Kidney (tissue), 14 donors: ENCODE results near the gene RNASEH2A. TPM values are rescaled to one million over a fixed set of nuclear protein-coding genes. Genes with fewer than 3 reads are reported as not detected.
A peak's percentile ranks its signal among the peaks of the same experiment; 100 is the strongest.

Source experiments
- DNase-seq, 5 donors: peaks; one replicate each; pipeline ENCODE4 v3.0.0-alpha.2; 2013 to 2020
- FAIRE-seq: peaks from 2 replicates; lab custom pipeline; 2012; peaks lifted over from hg19 to GRCh38; lab: Jason Lieb, UNC
- H3K27ac ChIP-seq, 2 donors: one replicate each; pipeline ENCODE4 v1.7.0; 2013; ENCODE audit warnings: low read depth in 2 of 2, low read length in 2 of 2, inconsistent platforms in 1 of 2
- H3K27me3 ChIP-seq: one replicate; pipeline ENCODE4 v1.7.1; 2013; ENCODE audit warnings: low read length, inconsistent platforms; ENCODE audit not compliant: control insufficient read depth, insufficient read depth
- H3K36me3 ChIP-seq, 3 donors: one replicate each; pipeline versions ENCODE4 v1.7.0 to v1.7.1; 2013; ENCODE audit warnings: low read length in 3 of 3, control low read depth in 1 of 3, inconsistent platforms in 1 of 3; ENCODE audit not compliant: insufficient read depth in 3 of 3, control insufficient read depth in 2 of 3
- H3K4me1 ChIP-seq, 3 donors: one replicate each; pipeline versions ENCODE4 v1.7.0 to v1.7.1; 2013; ENCODE audit warnings: low read length in 3 of 3, inconsistent platforms in 1 of 3, low read depth in 1 of 3; ENCODE audit not compliant: control insufficient read depth in 2 of 3, insufficient read depth in 2 of 3
- H3K4me3 ChIP-seq, 3 donors: one replicate each; pipeline versions ENCODE4 v1.7.0 to v1.8.1; 2013; ENCODE audit warnings: low read length in 3 of 3, control low read depth in 1 of 3, inconsistent platforms in 1 of 3
- H3K9ac ChIP-seq, 3 donors: one replicate each; pipeline versions ENCODE4 v1.7.0 to v1.7.1; 2013; ENCODE audit warnings: low read length in 3 of 3, control low read depth in 1 of 3, inconsistent platforms in 1 of 3
- H3K9me3 ChIP-seq, 3 donors: one replicate each; pipeline versions ENCODE4 v1.7.0 to v1.7.1; 2013; ENCODE audit warnings: low read length in 3 of 3, control low read depth in 1 of 3, inconsistent platforms in 1 of 3; ENCODE audit not compliant: control insufficient read depth in 2 of 3, insufficient read depth in 1 of 3
- CTCF ChIP-seq: IDR thresholded peaks from 3 replicates; pipeline ENCODE4 v1.5.1; 2012; ENCODE audit warnings: mild to moderate bottlenecking, moderate library complexity, borderline replicate concordance; ENCODE audit not compliant: insufficient read depth; ENCODE audit errors: extremely low read depth
- intact Hi-C: fragments of 100-400 bp; cut with DNase I; formaldehyde crosslinking; loops from one replicate; pipeline ENCODE4 v1.11.1; 2022
- polyA plus RNA-seq: library from polyadenylated mRNA; stranded (reverse); fragments of 350-450 nt; fragmentation: Illumina TruSeq; extraction: RNeasy Lipid Tissue Mini Kit (QIAGEN cat#74804); gene quantifications from one replicate; pipeline ENCODE4 v1.2.3, GENCODE V29; 2014; ENCODE audit warnings: low read depth, low replicate concordance; ENCODE audit not compliant: insufficient read depth
- total RNA-seq: library from RNA; stranded (reverse); fragmentation: NEBNext Ultra II Directional; extraction: Animal tissue kit (Norgen Biotek cat#: 25700); gene quantifications from one replicate; pipeline ENCODE4 v1.2.1, GENCODE V29; 2021
- donor health status: control.
- donor health status: control.
- donor health status: control.
- donor health status: control.
- donor health status: control.
- donor health status: DM: yes; HTN: yes; CAD: no.
- donor health status: Normal renal cell carcinoma (clear cell type).

Gene RNASEH2A
- total and polyA plus RNA-seq, 2 donors from 2014 or later = 1.3 to 7.9 TPM

DNA sequence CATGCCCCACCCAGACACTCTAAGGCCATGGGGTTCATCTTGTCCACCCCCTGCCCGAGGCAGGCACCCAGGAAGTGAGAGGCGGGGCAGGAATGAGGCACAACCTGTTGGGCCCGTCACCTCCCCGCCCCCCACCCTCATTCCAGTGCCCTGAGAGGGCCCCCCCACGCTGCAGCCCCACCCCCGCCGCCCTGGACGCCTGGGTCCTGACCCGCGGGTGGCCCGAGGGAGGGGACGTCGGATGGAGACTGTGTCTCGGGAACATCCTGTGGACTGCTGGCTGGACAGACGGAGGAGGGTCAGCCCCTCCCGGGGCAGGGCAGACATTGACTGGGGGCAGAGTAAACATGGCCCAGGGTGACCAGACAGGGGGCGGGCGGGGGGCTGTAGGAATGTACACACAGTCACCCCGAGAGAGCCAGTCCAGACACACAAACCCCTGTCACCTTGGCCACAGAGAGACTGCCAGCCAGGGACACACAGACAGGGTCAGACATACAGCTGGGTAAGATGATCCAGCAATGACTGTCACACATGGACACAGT, 22.5 kb upstream of the RNASEH2A start:
- no peak for TF ChIP-seq CTCF
- FAIRE-seq = no peak
- no peaks in the 10 kb centered on the region for H3K9me3 ChIP-seq
- H3K27me3 ChIP-seq = no peaks in the 10 kb centered on the region
- peaks cover 6 to 46% (median 30%) of the 10 kb centered on the region in 3 donors for H3K4me1 ChIP-seq
- peak in 3 of 5 donors; percentile 50 to 93 (median 73) for DNase-seq
- no peaks in the 10 kb centered on the region for H3K36me3 ChIP-seq
- peak overlapping the region in 2 of 3 donors; percentile 48 to 63 for H3K9ac ChIP-seq
- no peak overlapping the region for H3K4me3 ChIP-seq
- intact Hi-C loops = no loop called here
- peak overlapping the region; percentile 96 to 98 for H3K27ac ChIP-seq

- Histone ChIP-seq H3K36me3 (no peaks in the 10 kb centered on the region), H3K4me1 (peaks cover 6 to 48% (median 34%) of the 10 kb centered on the region in 3 donors), H3K27ac (peak overlapping the region; percentile 96 to 98), H3K4me3 (peak overlapping the region in 2 of 3 donors; percentile 7 to 32), H3K9me3 (no peaks in the 10 kb centered on the region), H3K27me3 (no peaks in the 10 kb centered on the region), H3K9ac (peak overlapping the region in 2 of 3 donors; percentile 21 to 22)
- FAIRE-seq = no peak
- TF ChIP-seq CTCF = no peak
- intact Hi-C loops = no loop called here
- peak in 1 of 5 donors; percentile 34 for DNase-seq
These were observed 22.0 kb upstream of the RNASEH2A start for GRCh38 chr19:12784394-12784870.

GRCh38 chr19:12784871-12785430, 21.4 kb upstream of the RNASEH2A start:
- DNase-seq = peak in 2 of 5 donors; percentile 30 to 53
- Histone ChIP-seq H3K4me1 (peaks cover 6 to 48% (median 34%) of the 10 kb centered on the region in 3 donors), H3K4me3 (peak overlapping the region in 1 of 3 donors; percentile 7), H3K27me3 (no peaks in the 10 kb centered on the region), H3K9ac (peak overlapping the region in 2 of 3 donors; percentile 10 to 21), H3K27ac (peak overlapping the region; percentile 96 to 98), H3K9me3 (no peaks in the 10 kb centered on the region), H3K36me3 (no peaks in the 10 kb centered on the region)
- TF ChIP-seq CTCF = no peak
- intact Hi-C loops = no loop called here
- FAIRE-seq = no peak
